Lung (tissue), 12 donors: Measurements from ENCODE around the gene PPTC7. TPM values are rescaled to one million over a fixed set of nuclear protein-coding genes. Genes with fewer than 3 reads are reported as not detected.

ENCODE experiments used
- ATAC-seq: fragments of 200-7000 bp; cut with Tn5 transposase; one replicate; pipeline ENCODE4 v1.9.1; 2020; ENCODE audit warnings: moderate number of reproducible peaks; ENCODE audit not compliant: insufficient read depth, low FRiP score
- DNase-seq, 3 donors: peaks; one replicate each; pipeline ENCODE4 v3.0.0-alpha.2; 2013 to 2017
- H3K27ac ChIP-seq, 2 donors: one replicate each; pipeline ENCODE4 v1.5.1; 2013; ENCODE audit warnings: mild to moderate bottlenecking in 2 of 2, moderate library complexity in 2 of 2, control low read depth in 1 of 2, inconsistent platforms in 1 of 2, low read depth in 1 of 2, low read length in 1 of 2
- H3K27me3 ChIP-seq, 3 donors: one replicate each; pipeline ENCODE4 v1.5.1; 2013; ENCODE audit warnings: low read length in 2 of 3; ENCODE audit not compliant: control insufficient read depth in 3 of 3, insufficient read depth in 3 of 3
- H3K36me3 ChIP-seq, 4 donors: one replicate each; pipeline ENCODE4 v1.5.1; 2013; ENCODE audit warnings: low read length in 4 of 4, mild to moderate bottlenecking in 1 of 4, moderate library complexity in 1 of 4; ENCODE audit not compliant: control insufficient read depth in 4 of 4, insufficient read depth in 4 of 4
- H3K4me1 ChIP-seq, 5 donors: one replicate each; pipeline ENCODE4 v1.5.1; 2013; ENCODE audit warnings: low read length in 5 of 5, mild to moderate bottlenecking in 2 of 5, moderate library complexity in 1 of 5; ENCODE audit not compliant: control insufficient read depth in 5 of 5, insufficient read depth in 5 of 5
- H3K4me3 ChIP-seq: one replicate; pipeline ENCODE4 v1.5.1; 2013; ENCODE audit warnings: mild to moderate bottlenecking, control low read depth, moderate library complexity
- H3K9ac ChIP-seq, 2 donors: one replicate each; pipeline ENCODE4 v1.5.1; 2013; ENCODE audit warnings: low read length in 2 of 2, control low read depth in 1 of 2; ENCODE audit not compliant: insufficient read depth in 1 of 2
- H3K9me3 ChIP-seq, 4 donors: one replicate each; pipeline ENCODE4 v1.5.1; 2013; ENCODE audit warnings: low read length in 3 of 4, mild to moderate bottlenecking in 1 of 4, moderate library complexity in 1 of 4; ENCODE audit not compliant: control insufficient read depth in 4 of 4, insufficient read depth in 3 of 4
- WGBS, 2 donors: extraction: QIAGEN DNeasy Blood & Tissue Kit; methylation state at CpG; one replicate each; pipeline ENCODE4 v1.1.7; 2013; 5-methylcytosine and 5-hydroxymethylcytosine counted together
- polyA plus RNA-seq, 2 donors: library from polyadenylated mRNA; stranded (reverse); fragments of 200-250 nt; gene quantifications; one replicate each; pipeline ENCODE4 v1.2.1, GENCODE V29; 2013
- total RNA-seq, 2 donors: library from RNA; depleted of rRNA in 1 of 2; stranded (reverse); fragments of >200 nt in 1 of 2; gene quantifications; one replicate each; pipeline ENCODE4 v1.2.1, GENCODE V29; 2014 to 2021
- TF ChIP-seq, protein P1 (sequence below): IDR thresholded peaks from 2 replicates; pipeline ENCODE4 v1.5.1; 2012; ENCODE audit warnings: mild to moderate bottlenecking; ENCODE audit errors: control extremely low read depth, extremely low read depth
- donor health status: control.
- donor health status: control.
- donor health status: Bipolar disorder and iron deficiency.
- donor health status: healthy.
- donor health status: DM: yes; HTN: yes; CAD: no.

The PPTC7 gene
- total and polyA plus RNA-seq, 4 donors: 7.1 to 23.4 (median 19.3) TPM

DNA sequence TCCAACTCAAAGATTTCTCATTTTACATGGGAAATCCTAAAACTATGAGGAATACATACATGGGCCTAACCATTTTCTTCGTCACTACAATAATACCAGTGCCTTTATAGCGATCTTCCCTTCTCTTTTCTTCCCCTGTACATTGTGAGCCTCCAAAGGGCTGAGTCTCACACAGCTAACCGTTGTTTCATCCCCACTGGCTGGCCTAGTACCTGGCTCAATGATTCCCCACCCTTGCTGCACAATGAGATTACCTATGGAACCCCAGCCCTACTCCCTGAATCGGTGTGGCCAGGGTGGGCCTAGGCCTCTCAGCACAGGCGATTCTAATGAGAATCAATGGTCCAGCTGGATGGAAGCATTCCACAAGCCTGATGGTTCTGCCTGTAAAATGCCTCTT lies 16.1 kb downstream of the PPTC7 start:
- Histone ChIP-seq H3K27me3 (no peaks in the 10 kb centered on the region), H3K9ac (no peak overlapping the region), H3K36me3 (no peaks in the 10 kb centered on the region), H3K4me1 (peaks cover 6 to 16% (median 11%) of the 10 kb centered on the region in 5 donors), H3K4me3 (no peak overlapping the region), H3K9me3 (peaks cover 0 to 6% (median 0%) of the 10 kb centered on the region in 4 donors), H3K27ac (no peak overlapping the region)
- 87 to 90% methylated on average over 5 of the region's 5 CpGs for WGBS, 2 donors
- no peak for DNase-seq
- ATAC-seq: no peak
- TF ChIP-seq, protein P1, sequence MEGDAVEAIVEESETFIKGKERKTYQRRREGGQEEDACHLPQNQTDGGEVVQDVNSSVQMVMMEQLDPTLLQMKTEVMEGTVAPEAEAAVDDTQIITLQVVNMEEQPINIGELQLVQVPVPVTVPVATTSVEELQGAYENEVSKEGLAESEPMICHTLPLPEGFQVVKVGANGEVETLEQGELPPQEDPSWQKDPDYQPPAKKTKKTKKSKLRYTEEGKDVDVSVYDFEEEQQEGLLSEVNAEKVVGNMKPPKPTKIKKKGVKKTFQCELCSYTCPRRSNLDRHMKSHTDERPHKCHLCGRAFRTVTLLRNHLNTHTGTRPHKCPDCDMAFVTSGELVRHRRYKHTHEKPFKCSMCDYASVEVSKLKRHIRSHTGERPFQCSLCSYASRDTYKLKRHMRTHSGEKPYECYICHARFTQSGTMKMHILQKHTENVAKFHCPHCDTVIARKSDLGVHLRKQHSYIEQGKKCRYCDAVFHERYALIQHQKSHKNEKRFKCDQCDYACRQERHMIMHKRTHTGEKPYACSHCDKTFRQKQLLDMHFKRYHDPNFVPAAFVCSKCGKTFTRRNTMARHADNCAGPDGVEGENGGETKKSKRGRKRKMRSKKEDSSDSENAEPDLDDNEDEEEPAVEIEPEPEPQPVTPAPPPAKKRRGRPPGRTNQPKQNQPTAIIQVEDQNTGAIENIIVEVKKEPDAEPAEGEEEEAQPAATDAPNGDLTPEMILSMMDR: no peak

DNA sequence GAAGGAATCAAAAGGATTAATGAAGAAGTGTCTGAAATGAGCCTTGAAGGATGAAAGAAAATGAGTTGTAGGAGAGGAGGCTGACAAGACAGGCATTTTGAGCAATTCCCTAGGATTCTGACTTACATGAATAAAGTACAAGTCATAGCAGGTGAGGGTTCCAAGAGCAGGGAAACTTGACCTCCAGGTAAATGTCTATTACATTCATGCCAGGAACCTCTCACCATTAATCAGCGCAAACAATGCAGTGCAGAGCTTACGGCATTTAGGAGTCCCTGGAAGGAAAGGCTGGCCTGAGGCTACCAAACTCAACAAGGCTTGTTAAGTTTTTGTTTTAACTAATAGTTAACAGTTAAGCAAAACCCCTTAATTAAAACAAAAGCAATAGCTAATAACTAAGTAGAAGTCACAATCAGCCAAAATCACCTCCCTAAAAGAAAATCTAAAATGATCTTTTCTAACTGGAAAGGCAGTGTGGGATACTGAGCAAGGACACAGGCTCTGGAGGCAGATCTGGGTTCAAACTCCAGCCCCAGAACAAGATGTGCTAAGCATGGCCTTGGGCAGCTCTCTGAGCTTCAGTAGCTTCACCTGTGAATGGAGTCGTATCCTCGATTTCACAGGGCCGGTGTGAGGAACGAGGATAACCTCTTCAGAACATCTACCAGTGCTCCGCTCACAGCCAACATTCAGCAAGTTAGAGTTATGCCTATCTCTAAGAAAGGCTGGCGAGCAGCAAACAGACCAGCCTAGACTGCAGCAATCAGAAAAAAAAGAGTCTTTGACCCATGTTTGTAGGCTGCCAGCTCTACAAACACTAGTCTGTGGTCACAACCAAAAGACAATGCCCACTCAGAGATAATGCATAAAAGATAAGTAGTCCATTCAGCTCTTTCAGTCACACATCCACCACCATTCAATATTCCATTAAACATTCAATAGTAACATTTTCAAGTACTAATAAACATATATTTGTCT lies 16.9 kb downstream of the PPTC7 start:
- TF ChIP-seq, protein P1: no peak
- Histone ChIP-seq H3K36me3 (no peaks in the 10 kb centered on the region), H3K4me1 (peaks cover 6 to 16% (median 12%) of the 10 kb centered on the region in 5 donors), H3K9me3 (peaks cover 0 to 3% (median 0%) of the 10 kb centered on the region in 4 donors), H3K27me3 (no peaks in the 10 kb centered on the region), H3K9ac (peak overlapping the region in 1 of 2 donors; percentile 34), H3K4me3 (no peak overlapping the region), H3K27ac (peak overlapping the region in 1 of 2 donors; percentile 58)
- DNase-seq: no peak
- 70 to 86% methylated on average over 8 of the region's 8 CpGs for WGBS, 2 donors
- ATAC-seq: no peak

DNA sequence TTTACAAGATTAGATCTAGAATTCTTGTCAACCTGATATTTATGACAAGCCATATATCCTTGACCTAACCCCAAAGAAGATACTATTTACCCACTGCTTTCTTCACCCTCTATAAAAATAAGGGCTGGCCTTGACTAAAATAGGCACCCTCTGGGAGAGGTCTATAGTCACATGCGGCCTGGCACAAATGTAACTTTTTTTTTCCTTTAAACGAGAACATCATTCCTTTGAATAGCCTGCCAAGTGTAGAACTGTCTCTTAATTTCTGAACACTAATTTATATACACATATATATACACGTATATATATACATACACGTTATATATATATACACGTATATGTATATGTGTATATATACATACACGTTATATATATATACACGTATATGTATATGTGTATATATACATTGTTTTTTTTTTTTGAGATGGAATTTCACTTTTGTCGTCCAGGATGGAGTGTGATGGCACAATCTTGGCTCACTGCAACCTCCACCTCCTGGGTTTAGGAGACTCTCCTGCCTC lies 18.6 kb downstream of the PPTC7 start:
- TF ChIP-seq, protein P1: no peak
- no peak for ATAC-seq
- Histone ChIP-seq H3K36me3 (no peaks in the 10 kb centered on the region), H3K9me3 (peaks cover 0 to under 1% (median 0%) of the 10 kb centered on the region in 4 donors), H3K4me3 (no peak overlapping the region), H3K27me3 (no peaks in the 10 kb centered on the region), H3K4me1 (peaks cover 6 to 16% (median 13%) of the 10 kb centered on the region in 5 donors), H3K9ac (no peak overlapping the region), H3K27ac (peak overlapping the region in 1 of 2 donors; percentile 69)
- no peak for DNase-seq
- WGBS, 2 donors: 70 to 77% methylated on average over 8 of the region's 8 CpGs
